ENCODE data around the gene FGD1. TPM values are rescaled to one million over a fixed set of nuclear protein-coding genes. Genes with fewer than 3 reads are reported as not detected.

FGD1 gene
- total and polyA plus RNA-seq, 2 of the 13 experiments (the other 11 are each of a cell fraction or from before 2014, with no cell fraction given), result 0.36 to 0.62 TPM

DNA sequence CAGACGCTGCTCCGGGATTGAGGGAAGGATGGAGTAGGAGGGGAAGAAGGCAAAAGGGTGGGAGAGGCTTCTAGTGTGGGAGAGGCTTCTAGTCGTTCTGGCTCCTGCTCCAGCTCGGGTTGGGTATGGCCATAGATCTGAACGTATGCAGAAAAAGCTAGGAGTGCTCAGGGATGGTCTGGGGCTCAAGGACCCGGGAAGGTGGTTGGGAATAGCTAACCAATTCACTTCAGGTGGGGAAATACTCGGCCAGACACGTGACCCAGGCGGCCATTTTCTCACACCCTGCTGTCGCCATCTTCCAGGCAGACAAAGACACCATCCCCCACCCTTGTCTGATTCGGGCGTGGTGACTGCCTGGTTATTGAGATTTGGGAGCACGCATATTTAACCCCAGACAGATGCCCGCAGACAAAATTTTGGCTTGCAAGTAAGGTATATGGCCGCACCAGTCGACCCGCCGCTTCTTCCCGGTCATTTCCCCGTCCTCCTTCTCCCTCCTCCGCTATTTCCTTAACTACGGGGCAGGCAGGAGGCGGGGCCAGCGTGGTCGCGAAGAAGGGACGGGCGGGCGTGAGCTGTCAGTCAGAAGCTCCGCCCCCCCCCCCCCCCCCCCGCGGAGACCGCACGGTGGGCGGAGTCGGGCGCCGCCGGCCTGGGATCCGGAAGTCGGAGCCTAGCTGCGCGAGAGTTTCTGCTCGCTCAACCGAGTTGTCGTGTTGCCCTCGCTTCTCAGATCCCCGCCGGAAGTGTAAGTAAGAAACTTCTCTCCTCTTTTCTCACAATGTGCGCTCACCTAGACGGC is 33.7 kb upstream of the FGD1 start, which contains the start of gene GNL3L (continued):
- TF ChIP-seq KDM2A (CRISPR knock-in tag; IDR thresholded peaks at IDR 0.05; ENCODE audit: borderline replicate concordance, low read depth) (0 out of 2 replicates have a peak, but pooled peaks have one; percentile 9), NFYB (CRISPR knock-in tag; IDR thresholded peaks at IDR 0.05) (peak; percentile 50; the same call in 1 of the 2 replicates), ZNF354B (CRISPR knock-in tag; IDR thresholded peaks at IDR 0.05) (no peak), HOXA3 (CRISPR knock-in tag; IDR thresholded peaks at IDR 0.05) (peak; percentile 85), IRF2 (CRISPR knock-in tag; IDR thresholded peaks at IDR 0.05) (0 out of 2 replicates have a peak, but pooled peaks have one; percentile 13), SIN3A (IDR thresholded peaks at IDR 0.05; ENCODE audit: borderline replicate concordance, low read depth, low read length) (peak; percentile 7; the same call in 1 of the 2 replicates), ZNF670 (CRISPR knock-in tag; IDR thresholded peaks at IDR 0.05; ENCODE audit: borderline replicate concordance) (0 out of 2 replicates have a peak, but pooled peaks have one; percentile 36), MAZ (IDR thresholded peaks at IDR 0.05; ENCODE audit: borderline replicate concordance, low read depth, low read length) (no peak), MAZ (CRISPR knock-in tag; IDR thresholded peaks at IDR 0.05; ENCODE audit: low read depth) (0 out of 2 replicates have a peak, but pooled peaks have one; percentile 37), ELF1 (CRISPR knock-in tag; IDR thresholded peaks at IDR 0.05) (peak; percentile 76)
- TF ChIP-seq, protein P1, sequence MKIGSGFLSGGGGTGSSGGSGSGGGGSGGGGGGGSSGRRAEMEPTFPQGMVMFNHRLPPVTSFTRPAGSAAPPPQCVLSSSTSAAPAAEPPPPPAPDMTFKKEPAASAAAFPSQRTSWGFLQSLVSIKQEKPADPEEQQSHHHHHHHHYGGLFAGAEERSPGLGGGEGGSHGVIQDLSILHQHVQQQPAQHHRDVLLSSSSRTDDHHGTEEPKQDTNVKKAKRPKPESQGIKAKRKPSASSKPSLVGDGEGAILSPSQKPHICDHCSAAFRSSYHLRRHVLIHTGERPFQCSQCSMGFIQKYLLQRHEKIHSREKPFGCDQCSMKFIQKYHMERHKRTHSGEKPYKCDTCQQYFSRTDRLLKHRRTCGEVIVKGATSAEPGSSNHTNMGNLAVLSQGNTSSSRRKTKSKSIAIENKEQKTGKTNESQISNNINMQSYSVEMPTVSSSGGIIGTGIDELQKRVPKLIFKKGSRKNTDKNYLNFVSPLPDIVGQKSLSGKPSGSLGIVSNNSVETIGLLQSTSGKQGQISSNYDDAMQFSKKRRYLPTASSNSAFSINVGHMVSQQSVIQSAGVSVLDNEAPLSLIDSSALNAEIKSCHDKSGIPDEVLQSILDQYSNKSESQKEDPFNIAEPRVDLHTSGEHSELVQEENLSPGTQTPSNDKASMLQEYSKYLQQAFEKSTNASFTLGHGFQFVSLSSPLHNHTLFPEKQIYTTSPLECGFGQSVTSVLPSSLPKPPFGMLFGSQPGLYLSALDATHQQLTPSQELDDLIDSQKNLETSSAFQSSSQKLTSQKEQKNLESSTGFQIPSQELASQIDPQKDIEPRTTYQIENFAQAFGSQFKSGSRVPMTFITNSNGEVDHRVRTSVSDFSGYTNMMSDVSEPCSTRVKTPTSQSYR (CRISPR knock-in tag; IDR thresholded peaks at IDR 0.05; ENCODE audit: borderline replicate concordance), result peak; percentile 88
- TF ChIP-seq, protein P2, sequence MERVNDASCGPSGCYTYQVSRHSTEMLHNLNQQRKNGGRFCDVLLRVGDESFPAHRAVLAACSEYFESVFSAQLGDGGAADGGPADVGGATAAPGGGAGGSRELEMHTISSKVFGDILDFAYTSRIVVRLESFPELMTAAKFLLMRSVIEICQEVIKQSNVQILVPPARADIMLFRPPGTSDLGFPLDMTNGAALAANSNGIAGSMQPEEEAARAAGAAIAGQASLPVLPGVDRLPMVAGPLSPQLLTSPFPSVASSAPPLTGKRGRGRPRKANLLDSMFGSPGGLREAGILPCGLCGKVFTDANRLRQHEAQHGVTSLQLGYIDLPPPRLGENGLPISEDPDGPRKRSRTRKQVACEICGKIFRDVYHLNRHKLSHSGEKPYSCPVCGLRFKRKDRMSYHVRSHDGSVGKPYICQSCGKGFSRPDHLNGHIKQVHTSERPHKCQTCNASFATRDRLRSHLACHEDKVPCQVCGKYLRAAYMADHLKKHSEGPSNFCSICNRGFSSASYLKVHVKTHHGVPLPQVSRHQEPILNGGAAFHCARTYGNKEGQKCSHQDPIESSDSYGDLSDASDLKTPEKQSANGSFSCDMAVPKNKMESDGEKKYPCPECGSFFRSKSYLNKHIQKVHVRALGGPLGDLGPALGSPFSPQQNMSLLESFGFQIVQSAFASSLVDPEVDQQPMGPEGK (CRISPR knock-in tag; IDR thresholded peaks at IDR 0.05), result 0 out of 2 replicates have a peak, but pooled peaks have one; percentile 23

Data from HepG2 (cell line).